Stimulated activated CD4-positive, alpha-beta T cell treated with anti-CD3 and anti-CD28 coated beads, Interleukin-2, amount 100 ng/mL, for 4 hours (primary cell): ENCODE results near the gene SPOCK1.
"Not testable (repeated sequence)": the region's sequence is repeated elsewhere in the genome, so short reads cannot be mapped to it uniquely, and the experiment has no call there.

Experiments used
- DNase-seq: peaks from one replicate; pipeline ENCODE4 v3.0.0-alpha.2; 2020; ENCODE audit warnings: low read depth

SPOCK1 gene

DNA sequence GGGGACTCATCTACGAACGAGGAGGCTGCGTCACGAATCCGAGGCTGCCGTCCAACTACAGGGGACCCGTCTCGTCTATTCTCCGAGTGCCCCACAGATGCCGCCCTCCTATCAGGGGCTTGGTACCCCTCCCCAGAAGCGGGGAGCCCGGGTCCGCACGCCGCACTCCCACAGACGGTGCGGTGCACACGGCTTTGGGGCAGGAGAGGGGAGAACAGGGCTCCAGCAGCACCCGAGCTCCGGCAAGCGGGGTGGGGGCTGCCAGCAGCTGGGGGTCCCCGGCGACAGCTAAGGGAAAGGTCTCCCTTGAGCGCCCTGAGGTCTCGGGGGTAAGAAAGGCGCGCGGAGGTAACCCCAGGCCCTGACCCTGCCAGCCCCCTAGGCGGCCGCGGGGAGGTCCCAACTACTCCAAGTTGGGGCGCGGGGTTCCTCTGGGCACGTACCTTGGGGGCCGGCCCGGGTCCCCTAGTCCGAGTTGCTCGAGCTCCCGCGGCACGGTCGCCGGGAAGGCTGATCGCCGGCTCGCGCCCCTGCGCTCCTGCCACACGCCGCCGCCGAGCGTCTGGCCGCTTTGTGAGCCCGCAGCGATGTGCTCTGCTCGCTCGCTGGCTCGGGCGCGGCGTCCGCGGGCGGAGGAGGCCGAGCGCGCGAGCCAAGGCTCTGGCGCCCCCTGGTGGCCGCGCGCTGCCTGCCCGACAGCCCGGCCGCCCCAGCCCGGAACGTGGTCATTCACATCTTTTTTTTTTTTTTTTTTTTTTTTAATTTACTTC lies at the start of gene SPOCK1:
SPOCK1 (minus strand) TSS at position 591 of the 770 bp plus-strand sequence.
- peak; percentile 19 for DNase-seq

DNA sequence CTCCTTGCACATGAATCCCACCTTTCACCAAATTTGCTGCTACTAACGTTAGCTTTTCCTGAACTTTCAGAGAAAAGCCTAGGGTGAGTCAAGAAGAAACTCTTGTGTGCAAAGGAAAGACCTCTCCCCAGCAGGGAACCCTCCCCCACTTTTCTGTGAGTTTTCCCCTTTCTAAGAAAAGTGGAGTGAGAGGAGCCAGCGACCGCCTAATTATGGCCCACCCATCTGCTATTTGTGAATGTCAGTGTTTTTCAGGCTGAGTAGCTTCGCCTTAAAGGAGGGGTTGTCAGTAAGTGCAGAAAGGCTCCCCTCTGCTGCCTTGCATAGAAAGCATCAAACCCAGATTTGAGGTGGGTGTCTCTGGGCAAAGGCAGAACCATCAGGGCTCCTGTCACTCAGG lies 46.8 kb upstream of the SPOCK1 start:
- no peak for DNase-seq

- DNase-seq: not testable (repeated sequence)
Measured at GRCh38 chr5:137535449-137535848, 36.3 kb upstream of the SPOCK1 start.

DNA sequence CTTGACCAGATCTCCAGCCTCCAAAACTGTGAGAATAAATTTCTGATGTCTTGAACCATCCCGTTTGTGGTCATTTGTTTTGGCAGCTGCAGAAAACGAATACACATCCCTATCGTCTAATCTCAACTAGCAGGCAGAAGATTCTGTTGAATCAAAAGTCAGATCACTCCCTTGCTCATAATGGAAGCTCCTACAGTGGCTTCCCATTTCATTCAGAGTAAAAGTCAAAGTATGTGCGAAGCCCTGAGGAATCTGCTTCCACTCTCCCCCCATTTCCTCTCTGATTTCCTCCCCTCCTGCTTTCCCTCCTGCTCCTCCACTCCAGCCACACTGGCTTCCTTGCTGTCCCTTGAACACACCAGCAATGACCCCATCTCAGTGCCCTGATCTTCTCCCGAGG lies 34.8 kb upstream of the SPOCK1 start:
- no peak for DNase-seq

DNA sequence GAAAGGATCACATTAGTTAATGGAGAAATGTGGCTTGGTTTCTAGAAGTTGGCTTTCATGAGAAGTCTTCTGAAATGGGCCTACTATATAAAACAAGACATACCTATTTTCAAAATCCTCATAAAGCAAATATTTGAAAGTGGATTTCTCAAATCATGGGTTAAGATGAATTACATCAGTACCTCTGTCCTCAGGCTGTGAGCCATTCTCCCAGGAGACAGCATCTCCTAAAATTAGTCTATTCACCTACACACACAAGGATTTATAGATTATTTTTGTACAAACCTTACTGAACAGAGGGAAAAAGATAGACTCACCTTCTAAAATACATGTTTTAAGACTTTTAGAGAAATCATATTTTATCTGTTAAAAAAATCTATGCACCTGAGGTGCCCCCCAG lies 32.1 kb upstream of the SPOCK1 start:
- DNase-seq: no peak

GRCh38 chr5:137521246-137521645 lies 22.1 kb upstream of the SPOCK1 start:
- no peak for DNase-seq

GRCh38 chr5:137516961-137517360 lies 17.8 kb upstream of the SPOCK1 start:
- DNase-seq: no peak

GRCh38 chr5:137516251-137516797 lies 17.2 kb upstream of the SPOCK1 start:
- no peak for DNase-seq

DNA sequence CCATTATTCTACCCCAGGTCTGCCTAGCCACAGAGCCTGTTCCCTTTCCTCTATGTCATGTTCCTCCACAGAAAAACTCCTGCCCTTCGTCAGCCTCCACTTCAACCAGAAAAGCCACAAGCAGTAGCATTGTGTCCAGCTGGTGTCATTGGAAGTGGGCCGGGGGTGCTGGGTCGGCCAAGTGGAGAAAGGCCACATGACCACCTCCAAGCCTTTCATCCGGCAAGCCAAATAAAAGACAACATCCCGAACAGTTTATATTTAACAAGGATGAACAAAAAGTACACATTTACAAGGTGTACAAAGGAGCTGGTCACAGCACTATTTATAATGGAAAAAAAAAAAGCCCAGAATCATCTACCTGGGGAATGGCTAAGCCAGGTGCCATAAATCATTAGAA lies 16.1 kb upstream of the SPOCK1 start:
- no peak for DNase-seq

GRCh38 chr5:137510671-137511070 lies 11.5 kb upstream of the SPOCK1 start:
- DNase-seq: no peak

- no peak for DNase-seq
Measured at GRCh38 chr5:137507150-137507549, 8.0 kb upstream of the SPOCK1 start.

DNA sequence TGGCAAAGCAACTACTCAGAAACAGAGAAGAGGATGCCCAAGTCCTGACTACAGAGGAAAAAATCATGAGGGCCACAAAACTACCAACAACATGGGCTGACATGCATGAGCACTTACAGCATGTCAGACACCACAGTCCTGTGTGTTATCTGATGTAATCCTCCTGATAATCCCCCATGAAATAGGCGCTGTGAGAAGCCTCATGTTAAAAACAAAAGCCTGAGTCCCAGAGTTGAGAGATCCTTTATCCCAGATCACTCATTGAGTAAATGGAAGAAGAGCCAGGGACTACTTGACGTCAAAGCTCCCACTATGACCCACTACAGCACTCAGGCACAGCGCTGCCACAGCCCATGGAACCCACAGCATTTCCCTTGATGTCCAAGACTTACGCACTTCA lies 7.2 kb upstream of the SPOCK1 start:
- no peak for DNase-seq

DNA sequence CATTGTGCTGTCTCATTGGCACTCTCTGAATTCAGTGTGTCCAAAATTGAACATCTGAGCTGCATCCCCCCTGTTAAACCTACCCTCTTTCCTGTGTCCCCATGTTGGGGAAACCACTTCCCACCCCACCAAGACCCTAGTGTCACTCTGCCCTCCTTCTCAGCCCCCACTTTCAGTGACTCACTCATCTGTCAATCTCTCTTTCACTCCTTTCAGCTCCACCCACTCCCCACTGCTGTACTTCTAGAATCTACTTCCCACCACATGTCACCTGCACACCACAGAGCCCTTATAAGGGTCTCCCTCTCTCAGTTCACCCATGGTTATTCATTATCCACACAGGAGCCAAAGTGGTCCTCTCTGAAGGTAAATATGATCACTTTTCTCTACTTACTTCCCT lies 5.8 kb upstream of the SPOCK1 start:
- DNase-seq: no peak

GRCh38 chr5:137503456-137503855 lies 4.3 kb upstream of the SPOCK1 start:
- DNase-seq: no peak

GRCh38 chr5:137502632-137503031 lies 3.5 kb upstream of the SPOCK1 start:
- DNase-seq: no peak

GRCh38 chr5:137501846-137502406 lies 2.8 kb upstream of the SPOCK1 start:
- no peak for DNase-seq

DNA sequence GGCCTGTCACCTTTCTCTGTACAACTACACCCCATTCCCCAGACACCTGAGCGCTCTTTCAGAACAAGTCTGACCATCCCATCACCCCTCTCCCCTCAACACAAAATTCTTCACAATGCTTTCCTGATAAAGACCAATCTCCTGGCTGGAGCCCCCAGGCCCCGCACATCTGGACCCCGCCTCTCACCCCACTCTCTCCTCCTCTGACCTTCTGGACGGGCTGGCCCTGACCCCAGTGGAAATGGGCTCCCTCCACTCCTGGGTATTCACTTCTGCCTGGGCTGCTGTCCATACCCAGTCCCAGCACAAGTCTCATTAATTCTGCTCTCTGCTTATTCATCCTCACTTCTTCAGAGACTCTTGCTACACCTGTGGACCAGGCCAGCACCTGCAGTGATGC lies 2.1 kb upstream of the SPOCK1 start:
- no peak for DNase-seq

DNA sequence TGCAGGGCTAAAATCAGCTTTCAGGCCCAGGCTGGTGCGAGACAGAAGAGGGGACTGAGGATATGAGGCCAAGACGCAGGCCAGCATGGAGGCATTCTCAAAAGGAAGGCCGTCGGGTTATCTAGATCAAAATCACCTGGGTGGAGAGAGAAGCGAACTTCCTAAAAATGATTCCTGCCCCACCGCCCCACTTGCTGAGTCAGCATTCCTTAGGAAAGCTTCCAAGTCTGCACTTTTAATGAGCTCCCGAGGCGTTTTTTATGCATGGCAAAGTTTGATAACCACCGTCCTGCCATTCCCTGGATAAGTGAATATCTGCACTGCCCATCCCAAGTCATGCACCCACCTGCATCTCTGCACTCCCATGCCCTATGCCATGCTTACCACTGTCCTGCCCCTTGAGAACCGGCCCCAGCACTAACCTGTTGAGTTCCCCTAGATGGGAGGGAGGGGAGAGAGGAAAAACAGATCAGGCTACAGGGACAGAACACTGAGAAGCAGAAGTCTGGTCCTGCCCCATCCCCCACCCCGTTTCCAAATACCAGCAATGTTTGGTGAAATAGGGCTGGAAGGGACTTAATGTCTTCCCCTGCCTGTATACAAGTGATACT lies 1.6 kb upstream of the SPOCK1 start:
- no peak for DNase-seq

DNA sequence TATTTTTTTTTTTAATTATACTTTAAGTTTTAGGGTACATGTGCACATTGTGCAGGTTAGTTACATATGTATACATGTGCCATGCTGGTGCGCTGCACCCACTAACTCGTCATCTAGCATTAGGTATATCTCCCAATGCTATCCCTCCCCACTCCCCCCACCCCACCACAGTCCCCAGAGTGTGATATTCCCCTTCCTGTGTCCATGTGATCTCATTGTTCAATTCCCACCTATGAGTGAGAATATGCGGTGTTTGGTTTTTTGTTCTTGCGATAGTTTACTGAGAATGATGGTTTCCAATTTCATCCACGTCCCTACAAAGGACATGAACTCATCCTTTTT lies 351 bp upstream of the SPOCK1 start:
- not testable (repeated sequence) for DNase-seq

DNA sequence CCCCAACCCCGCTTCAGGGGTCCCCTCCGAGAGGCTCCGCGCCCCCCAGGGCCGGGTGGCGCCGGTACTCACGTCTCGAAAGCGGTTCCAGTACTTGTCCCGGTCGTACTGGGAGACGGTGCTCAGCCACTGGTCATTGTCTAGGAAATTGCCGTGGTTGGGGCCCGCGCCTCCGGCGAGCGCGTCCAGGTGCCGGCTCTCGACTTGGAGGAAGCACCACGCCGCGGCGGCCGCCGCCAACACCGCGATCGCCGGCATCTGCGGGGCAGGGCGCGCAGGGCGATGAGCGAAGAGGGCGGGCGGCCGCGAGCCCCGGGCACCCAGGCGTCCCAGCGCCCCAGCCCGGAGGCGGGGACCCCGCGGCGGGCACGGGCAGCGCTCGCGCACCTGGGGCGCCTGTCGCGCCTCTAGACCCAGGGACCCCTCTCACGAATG lies 808 bp downstream of the SPOCK1 start:
- DNase-seq: no peak

- DNase-seq: no peak
Measured at GRCh38 chr5:137497396-137498290, 1.5 kb downstream of the SPOCK1 start.

DNA sequence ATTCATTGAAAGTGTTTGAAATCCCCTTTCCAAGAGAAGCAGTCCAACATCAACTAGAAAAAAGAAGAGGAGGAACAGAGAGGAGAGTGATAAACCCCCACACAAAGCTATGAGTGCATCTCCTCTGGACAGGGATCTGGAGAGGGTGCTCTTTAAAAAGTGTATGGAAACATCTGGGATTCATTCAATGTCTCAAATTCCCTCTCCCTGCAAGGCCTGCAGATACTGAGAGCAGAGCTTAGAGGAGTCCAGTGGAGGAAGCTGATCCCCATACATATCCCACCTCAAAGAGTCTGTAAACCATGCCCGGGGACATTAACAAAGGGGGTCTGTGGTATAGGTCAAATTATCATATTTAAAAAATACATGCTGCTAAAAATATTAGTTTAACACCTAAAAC lies 2.2 kb downstream of the SPOCK1 start:
- DNase-seq: no peak
